Epithelial cell of proximal tubule (primary cell): ENCODE data around the gene CARNS1. TPM values are rescaled to one million over a fixed set of nuclear protein-coding genes. Genes with fewer than 3 reads are reported as not detected.

ENCODE experiments used
- DNase-seq: peaks from one replicate; pipeline ENCODE4 v3.0.0-alpha.2; 2011; ENCODE audit warnings: low read depth
- H3K4me3 ChIP-seq: 2 replicates; pipeline ENCODE4 v1.5.1; 2011; ENCODE audit warnings: low read depth, mild to moderate bottlenecking, low read length
- total RNA-seq: library from RNA; depleted of rRNA; stranded (reverse); fragments of >200 nt; gene quantifications from 2 replicates; pipeline ENCODE4 v1.2.3, GENCODE V29; 2015
- TF ChIP-seq, protein P1 (sequence below): conservative IDR thresholded peaks from 2 replicates; pipeline ENCODE4 v1.5.1; 2012; ENCODE audit warnings: low read depth, mild to moderate bottlenecking, low read length

The CARNS1 gene
- total RNA-seq, 1 donor from 2014 or later, result 0.23 TPM

DNA sequence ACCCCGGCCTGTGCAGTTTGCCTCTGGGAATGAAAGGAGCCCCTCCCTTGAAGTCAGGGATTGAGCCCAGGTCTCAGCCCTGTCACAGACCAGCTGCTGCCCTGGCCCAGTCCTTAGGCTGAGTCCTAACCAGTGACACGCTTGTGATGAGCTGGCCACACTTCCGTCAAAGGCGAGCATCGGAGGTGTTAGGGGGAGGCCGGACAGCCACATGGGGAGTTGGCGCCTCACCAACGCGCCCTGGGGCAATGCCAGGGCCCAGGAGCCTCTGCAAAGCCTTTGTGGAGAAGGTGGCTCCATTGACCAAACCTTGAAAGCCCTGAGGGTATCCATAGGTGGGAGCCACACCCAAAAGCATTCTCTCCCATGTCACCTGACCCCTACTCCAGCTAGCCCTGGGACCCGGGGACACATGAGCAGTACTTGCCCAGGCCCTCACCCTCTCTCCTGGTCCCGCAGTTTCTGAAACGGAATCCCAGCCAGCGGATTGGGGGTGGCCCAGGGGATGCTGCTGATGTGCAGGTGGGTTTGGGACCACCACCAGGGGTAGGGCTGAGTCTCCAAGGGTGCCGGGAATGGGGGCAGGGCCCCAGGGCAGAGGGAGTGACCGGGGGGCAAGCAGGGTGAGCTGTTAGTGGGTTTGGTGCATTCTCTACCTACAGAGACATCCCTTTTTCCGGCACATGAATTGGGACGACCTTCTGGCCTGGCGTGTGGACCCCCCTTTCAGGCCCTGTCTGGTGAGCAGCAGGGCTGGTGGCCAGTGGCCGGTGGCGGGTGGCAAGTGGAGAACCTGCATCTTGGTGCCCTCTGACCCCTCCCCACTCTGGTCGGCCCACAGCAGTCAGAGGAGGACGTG lies 18.3 kb downstream of the CARNS1 start:
- no peak overlapping the region for H3K4me3 ChIP-seq
- DNase-seq, result no peak
- TF ChIP-seq, protein P1, sequence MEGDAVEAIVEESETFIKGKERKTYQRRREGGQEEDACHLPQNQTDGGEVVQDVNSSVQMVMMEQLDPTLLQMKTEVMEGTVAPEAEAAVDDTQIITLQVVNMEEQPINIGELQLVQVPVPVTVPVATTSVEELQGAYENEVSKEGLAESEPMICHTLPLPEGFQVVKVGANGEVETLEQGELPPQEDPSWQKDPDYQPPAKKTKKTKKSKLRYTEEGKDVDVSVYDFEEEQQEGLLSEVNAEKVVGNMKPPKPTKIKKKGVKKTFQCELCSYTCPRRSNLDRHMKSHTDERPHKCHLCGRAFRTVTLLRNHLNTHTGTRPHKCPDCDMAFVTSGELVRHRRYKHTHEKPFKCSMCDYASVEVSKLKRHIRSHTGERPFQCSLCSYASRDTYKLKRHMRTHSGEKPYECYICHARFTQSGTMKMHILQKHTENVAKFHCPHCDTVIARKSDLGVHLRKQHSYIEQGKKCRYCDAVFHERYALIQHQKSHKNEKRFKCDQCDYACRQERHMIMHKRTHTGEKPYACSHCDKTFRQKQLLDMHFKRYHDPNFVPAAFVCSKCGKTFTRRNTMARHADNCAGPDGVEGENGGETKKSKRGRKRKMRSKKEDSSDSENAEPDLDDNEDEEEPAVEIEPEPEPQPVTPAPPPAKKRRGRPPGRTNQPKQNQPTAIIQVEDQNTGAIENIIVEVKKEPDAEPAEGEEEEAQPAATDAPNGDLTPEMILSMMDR, result no peak

DNA sequence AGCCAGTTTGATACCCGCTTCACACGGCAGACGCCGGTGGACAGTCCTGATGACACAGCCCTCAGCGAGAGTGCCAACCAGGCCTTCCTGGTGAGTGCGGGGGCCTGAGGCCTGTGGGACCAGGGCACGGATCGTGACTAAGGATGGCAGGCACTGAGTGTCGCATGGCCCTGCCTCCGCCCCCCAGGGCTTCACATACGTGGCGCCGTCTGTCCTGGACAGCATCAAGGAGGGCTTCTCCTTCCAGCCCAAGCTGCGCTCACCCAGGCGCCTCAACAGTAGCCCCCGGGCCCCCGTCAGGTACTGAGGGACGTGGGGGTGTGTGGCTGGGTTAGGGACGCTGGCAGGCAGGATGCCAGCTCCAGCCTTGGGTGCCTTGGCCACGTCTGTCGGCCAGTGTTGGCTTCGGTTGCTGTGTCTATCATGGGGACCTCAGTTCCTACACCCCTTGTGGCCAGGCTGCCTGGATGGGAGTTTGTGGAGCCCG lies 19.0 kb downstream of the CARNS1 start:
- DNase-seq, result no peak
- H3K4me3 ChIP-seq, result no peak overlapping the region
- TF ChIP-seq, protein P1, result no peak

DNA sequence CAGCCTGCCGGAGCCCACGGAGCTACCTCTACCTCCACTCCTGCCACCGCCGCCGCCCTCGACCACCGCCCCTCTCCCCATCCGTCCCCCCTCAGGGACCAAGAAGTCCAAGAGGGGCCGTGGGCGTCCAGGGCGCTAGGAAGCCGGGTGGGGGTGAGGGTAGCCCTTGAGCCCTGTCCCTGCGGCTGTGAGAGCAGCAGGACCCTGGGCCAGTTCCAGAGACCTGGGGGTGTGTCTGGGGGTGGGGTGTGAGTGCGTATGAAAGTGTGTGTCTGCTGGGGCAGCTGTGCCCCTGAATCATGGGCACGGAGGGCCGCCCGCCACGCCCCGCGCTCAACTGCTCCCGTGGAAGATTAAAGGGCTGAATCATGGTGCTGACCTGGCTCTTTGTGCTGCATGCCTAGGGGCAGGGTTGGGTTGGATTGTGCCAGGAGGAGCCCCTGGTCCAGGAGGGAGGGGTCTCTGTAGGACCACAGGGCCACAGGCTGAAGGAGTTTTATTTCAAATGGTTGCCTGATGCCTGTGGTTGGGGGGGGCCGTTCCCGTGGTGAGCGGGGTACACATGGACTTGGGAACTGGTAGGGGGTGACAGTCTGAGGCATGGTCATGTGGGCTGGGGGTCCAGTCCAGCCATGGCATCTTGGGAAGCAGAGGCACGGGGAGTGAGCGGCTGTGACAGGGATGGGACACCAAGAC lies 19.7 kb downstream of the CARNS1 start:
- no peak for DNase-seq
- TF ChIP-seq, protein P1, result no peak
- no peak overlapping the region for H3K4me3 ChIP-seq

DNA sequence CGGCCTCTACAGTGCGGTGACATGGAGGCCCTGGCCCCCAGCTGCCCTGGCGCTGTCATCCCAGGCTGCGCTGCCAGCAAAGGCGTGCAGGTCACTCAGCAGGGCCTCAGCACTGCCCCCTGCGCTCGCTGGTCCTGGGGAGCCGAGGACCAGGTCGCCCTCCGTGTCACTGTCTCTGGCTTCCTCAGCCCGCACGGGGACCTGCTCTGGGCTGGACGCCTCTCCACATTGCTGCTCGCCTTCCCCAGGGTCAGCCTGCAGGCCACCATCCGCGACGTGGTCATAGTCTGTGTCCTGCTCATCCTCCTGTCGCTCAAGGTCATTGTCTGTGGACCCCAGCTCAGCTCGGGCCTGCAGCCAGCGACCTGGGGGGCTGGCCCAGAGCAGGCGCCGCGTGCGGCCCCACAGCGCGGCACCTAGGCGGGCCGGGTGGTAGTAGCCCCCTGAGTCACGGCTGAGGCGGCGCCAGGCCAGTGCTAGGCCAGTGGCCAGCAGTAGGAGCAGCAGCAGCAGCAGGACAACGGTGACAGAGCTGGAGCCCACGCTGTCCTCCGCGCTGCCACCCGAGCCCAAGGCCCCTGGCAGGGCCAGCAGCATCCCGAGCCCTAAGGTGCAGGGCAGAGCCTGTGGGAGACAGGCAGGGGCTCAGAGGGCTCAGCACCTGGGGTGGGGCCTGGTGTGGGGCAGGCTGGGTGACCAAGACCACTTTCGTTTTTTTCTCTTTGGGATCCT lies 20.4 kb downstream of the CARNS1 start:
- DNase-seq, result no peak
- TF ChIP-seq, protein P1, result no peak
- no peak overlapping the region for H3K4me3 ChIP-seq

DNA sequence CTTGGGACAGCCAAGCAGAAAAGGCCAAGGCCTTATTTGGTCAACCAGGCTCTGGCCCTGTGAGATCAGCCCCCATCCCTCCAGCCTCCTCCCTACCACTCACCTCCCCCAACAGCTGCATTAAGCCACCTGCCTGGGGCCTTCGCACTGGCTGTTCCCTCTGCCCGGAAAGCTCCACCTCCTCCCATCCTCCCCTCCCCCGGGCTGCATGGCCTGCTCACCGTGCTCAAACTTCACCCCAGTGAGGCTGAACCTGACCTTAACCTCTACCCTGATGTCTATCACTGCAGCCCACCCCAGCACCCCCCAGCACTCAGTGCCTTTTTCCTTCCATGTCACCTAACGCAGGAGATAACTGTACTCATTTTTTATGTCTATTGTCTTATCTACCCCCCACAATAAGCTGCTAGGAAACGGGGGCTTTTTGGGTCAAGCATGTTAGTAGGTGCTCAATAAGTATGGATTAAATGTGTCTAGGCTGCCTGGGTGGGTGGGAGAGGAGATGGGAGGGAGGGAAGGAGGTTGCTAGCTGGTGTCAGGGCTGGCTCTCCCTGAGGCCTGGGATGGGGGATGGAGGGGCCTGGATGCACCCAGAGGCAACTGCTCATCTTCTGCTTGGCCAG lies 21.1 kb downstream of the CARNS1 start:
- H3K4me3 ChIP-seq, result no peak overlapping the region
- TF ChIP-seq, protein P1, result no peak

DNA sequence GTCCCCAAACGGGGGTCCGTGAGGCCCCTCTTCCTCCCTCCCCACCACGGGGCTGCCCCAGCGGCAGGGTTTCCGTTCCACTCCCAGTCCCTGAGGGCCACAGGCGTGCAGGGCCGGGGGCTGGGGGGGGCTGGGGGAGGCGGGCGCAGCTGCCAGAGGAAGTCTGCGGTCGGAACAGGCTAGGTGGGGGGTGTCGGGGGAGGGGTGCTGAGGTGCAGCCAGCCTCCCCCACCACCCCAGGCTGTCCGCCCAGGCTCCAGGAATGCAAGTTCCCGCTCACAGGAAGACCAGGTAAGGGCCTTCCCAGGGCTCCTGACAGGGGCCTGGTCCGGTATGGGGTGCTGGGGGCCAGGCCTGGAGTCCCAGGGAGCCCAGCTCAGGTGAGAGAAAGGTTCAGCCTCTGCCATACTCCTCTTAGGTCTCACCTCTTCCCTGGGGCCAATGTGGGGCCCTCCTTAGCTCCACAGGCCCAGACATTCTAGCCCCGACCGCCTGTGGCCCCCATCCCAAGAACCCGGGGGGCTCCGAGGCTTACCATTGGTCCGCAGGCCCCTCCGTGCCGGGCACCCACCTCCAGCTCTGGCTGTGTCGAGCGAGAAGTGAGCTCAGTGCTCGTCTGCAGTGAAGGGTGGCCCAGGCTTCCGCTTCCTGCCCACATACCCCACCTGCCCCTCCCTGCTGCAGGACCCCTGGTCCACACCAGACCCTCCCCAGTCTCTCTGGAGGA lies 21.8 kb downstream of the CARNS1 start, which contains the start of gene PTPRCAP:
TSS of gene PTPRCAP (minus strand) at position 601 of the 727 bp plus-strand sequence. CDS start at position 538, 63 bp downstream.
- no peak within 1 kb of the TSS for H3K4me3 ChIP-seq
- TF ChIP-seq, protein P1, result no peak
- DNase-seq, result no peak

More for the DNA sequence above, 21.1 kb downstream of the CARNS1 start:
- no peak for DNase-seq
